CD14-positive monocyte (primary cell): Measurements from ENCODE around the gene CISH. TPM values are rescaled to one million over a fixed set of nuclear protein-coding genes. Genes with fewer than 3 reads are reported as not detected.
A peak's percentile ranks its signal among the peaks of the same experiment; 100 is the strongest.

ENCODE experiments used
- DNase-seq, 3 donors: peaks; one replicate each; pipeline ENCODE4 v3.0.0-alpha.2; 2011 to 2022
- H2AFZ ChIP-seq: 2 replicates; pipeline ENCODE4 v1.6.0; 2012; ENCODE audit warnings: mild to moderate bottlenecking, low read depth, low read length, inconsistent platforms; ENCODE audit not compliant: insufficient read depth, poor library complexity, severe bottlenecking
- H3K27ac ChIP-seq, 2 donors: 1 replicate in 1 of 2; 2 replicates in 1 of 2; pipeline ENCODE4 v1.5.1; 2012 to 2013; ENCODE audit warnings: low read length in 2 of 2, control low read depth in 1 of 2, inconsistent platforms in 1 of 2, low read depth in 1 of 2, mild to moderate bottlenecking in 1 of 2
- H3K27me3 ChIP-seq, 2 donors: one replicate each; pipeline versions ENCODE4 v1.6.0 to v1.6.1; 2011 to 2013; ENCODE audit warnings: low read length in 2 of 2; ENCODE audit not compliant: control insufficient read depth in 2 of 2, insufficient read depth in 2 of 2
- H3K36me3 ChIP-seq, 2 donors: replicated peaks in 1 of 2; 1 replicate in 1 of 2; 2 replicates in 1 of 2; pipeline versions ENCODE4 v1.5.1 to v1.6.1; 2012 to 2013; ENCODE audit warnings: low read length in 2 of 2, control low read depth in 1 of 2, inconsistent platforms in 1 of 2, mild to moderate bottlenecking in 1 of 2; ENCODE audit not compliant: insufficient read depth in 2 of 2, control insufficient read depth in 1 of 2
- H3K4me1 ChIP-seq, 2 donors: 1 replicate in 1 of 2; 2 replicates in 1 of 2; pipeline versions ENCODE4 v1.5.1 to v1.6.1; 2012 to 2013; ENCODE audit warnings: low read length in 2 of 2, control low read depth in 1 of 2, inconsistent platforms in 1 of 2, mild to moderate bottlenecking in 1 of 2, moderate library complexity in 1 of 2; ENCODE audit not compliant: insufficient read depth in 2 of 2, control insufficient read depth in 1 of 2
- H3K4me2 ChIP-seq: replicated peaks from 2 replicates; pipeline ENCODE3; 2012; ENCODE audit warnings: low read length, moderate library complexity, mild to moderate bottlenecking; ENCODE audit not compliant: poor library complexity, severe bottlenecking; ENCODE audit errors: extremely low read depth
- H3K4me3 ChIP-seq, 3 experiments: fragments of 200-600 bp in 1 of 3; sonication (generic) in 1 of 3; replicated peaks in 1 of 3; 1 replicate in 2 of 3; 2 replicates in 1 of 3; pipeline ENCODE4 v1.5.1; 2011 to 2013; ENCODE audit warnings: low read length in 3 of 3, mild to moderate bottlenecking in 3 of 3, control low read depth in 2 of 3, low read depth in 2 of 3, inconsistent platforms in 1 of 3, moderate library complexity in 1 of 3
- H3K79me2 ChIP-seq: 2 replicates; pipeline ENCODE4 v1.6.0; 2012; ENCODE audit warnings: mild to moderate bottlenecking, control low read depth, inconsistent platforms, low read length, moderate library complexity; ENCODE audit not compliant: insufficient read depth
- H3K9ac ChIP-seq: 2 replicates; pipeline ENCODE4 v1.6.0; 2017; ENCODE audit warnings: low read length, mild to moderate bottlenecking; ENCODE audit not compliant: insufficient read depth, poor library complexity, severe bottlenecking
- H3K9me3 ChIP-seq, 2 donors: replicated peaks in 1 of 2; 1 replicate in 1 of 2; 2 replicates in 1 of 2; pipeline versions ENCODE4 v1.5.1 to v1.6.1; 2012 to 2013; ENCODE audit warnings: low read length in 2 of 2, control low read depth in 1 of 2; ENCODE audit not compliant: control insufficient read depth in 1 of 2, insufficient read depth in 1 of 2
- H4K20me1 ChIP-seq: 2 replicates; pipeline ENCODE4 v1.6.0; 2012; ENCODE audit warnings: mild to moderate bottlenecking, low read length, control low read depth, moderate library complexity; ENCODE audit not compliant: insufficient read depth
- H3K27ac Mint-ChIP-seq, 7 donors: one replicate each; pipeline ENCODE4 v1.8.0; 2020; ENCODE audit warnings: mild to moderate bottlenecking in 7 of 7, mixed read lengths in 7 of 7, moderate library complexity in 6 of 7, inconsistent platforms in 2 of 7
- H3K27me3 Mint-ChIP-seq, 3 donors: one replicate each; pipeline ENCODE4 v1.8.0; 2021 to 2022; ENCODE audit warnings: low read depth in 3 of 3, mild to moderate bottlenecking in 3 of 3, mixed read lengths in 3 of 3, moderate library complexity in 3 of 3, inconsistent platforms in 1 of 3
- H3K36me3 Mint-ChIP-seq, 2 donors: one replicate each; pipeline ENCODE4 v1.8.0; 2020; ENCODE audit warnings: mixed read lengths in 2 of 2, inconsistent platforms in 1 of 2, mild to moderate bottlenecking in 1 of 2
- H3K4me1 Mint-ChIP-seq: one replicate; pipeline ENCODE4 v1.8.0; 2020; ENCODE audit warnings: mild to moderate bottlenecking, mixed read lengths
- H3K4me3 Mint-ChIP-seq, 2 donors: one replicate each; pipeline ENCODE4 v1.8.0; 2020; ENCODE audit warnings: mild to moderate bottlenecking in 2 of 2, mixed read lengths in 2 of 2, moderate library complexity in 1 of 2
- H3K9me3 Mint-ChIP-seq, 7 donors: one replicate each; pipeline ENCODE4 v1.8.0; 2020 to 2022; ENCODE audit warnings: mixed read lengths in 7 of 7, mild to moderate bottlenecking in 6 of 7, moderate library complexity in 6 of 7, inconsistent platforms in 2 of 7
- WGBS: methylation state at CpG from one replicate; pipeline ENCODE4 v1.1.5; 2013; ENCODE audit warnings: missing lambda C conversion rate; ENCODE audit not compliant: insufficient coverage; 5-methylcytosine and 5-hydroxymethylcytosine counted together
- intact Hi-C, 2 donors: fragments of 100-400 bp; cut with micrococcal nuclease; formaldehyde crosslinking; loops; one replicate each; pipeline versions ENCODE4 v1.15.0 to v1.15.1; 2023
- polyA plus RNA-seq, 3 donors: library from polyadenylated mRNA; depleted of rRNA in 1 of 3; unstranded in 2 of 3; stranded (reverse) in 1 of 3; fragments of 300-500 nt in 2 of 3; fragments of >200 nt in 1 of 3; fragmentation: Illumina TruSeq in 2 of 3; gene quantifications; 1 replicate in 2 of 3; 2 replicates in 1 of 3; pipeline ENCODE4 v1.2.3, GENCODE V29; 2012 to 2021
- TF ChIP-seq, protein P1 (sequence below): fragments of 200-600 bp; IDR thresholded peaks from one replicate; pipeline ENCODE4 v1.8.0; 2022; ENCODE audit warnings: antibody characterized with exemption, mild to moderate bottlenecking

CISH gene
- polyA plus RNA-seq, 3 donors, result 2.9 to 20.1 (median 6.2) TPM

DNA sequence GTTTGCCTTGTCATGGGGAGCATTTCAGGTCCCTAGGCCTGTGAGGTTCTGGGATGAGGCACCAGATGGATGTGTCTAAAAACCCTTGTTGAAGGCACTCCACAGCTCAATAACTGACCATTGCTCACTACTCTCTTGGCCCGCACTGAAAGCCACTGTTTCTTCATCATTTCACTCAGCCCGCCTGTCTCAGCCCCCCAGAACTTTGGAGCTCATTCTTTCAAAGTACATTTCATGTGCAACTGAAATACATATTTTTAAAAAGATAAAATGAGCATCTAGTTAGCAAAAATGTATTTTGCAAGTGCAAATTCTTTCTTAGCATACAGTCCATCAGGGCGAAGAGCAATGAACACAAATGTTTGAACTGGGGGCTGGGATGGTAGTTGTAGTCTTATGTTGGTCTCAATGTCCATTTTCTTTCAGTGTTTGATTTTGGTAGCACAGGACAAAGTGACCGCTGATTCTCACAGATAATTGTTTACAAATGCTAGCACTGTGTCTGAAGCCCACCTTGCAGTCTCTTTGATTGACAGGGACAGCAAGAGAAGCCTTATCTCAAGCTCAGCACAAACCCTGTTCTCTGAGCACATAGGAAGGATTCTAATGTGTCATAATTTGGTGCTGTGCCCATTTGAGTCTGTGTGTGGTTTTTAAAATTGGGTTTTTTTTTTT, 22.7 kb downstream of the CISH start:
- TF ChIP-seq, protein P1, sequence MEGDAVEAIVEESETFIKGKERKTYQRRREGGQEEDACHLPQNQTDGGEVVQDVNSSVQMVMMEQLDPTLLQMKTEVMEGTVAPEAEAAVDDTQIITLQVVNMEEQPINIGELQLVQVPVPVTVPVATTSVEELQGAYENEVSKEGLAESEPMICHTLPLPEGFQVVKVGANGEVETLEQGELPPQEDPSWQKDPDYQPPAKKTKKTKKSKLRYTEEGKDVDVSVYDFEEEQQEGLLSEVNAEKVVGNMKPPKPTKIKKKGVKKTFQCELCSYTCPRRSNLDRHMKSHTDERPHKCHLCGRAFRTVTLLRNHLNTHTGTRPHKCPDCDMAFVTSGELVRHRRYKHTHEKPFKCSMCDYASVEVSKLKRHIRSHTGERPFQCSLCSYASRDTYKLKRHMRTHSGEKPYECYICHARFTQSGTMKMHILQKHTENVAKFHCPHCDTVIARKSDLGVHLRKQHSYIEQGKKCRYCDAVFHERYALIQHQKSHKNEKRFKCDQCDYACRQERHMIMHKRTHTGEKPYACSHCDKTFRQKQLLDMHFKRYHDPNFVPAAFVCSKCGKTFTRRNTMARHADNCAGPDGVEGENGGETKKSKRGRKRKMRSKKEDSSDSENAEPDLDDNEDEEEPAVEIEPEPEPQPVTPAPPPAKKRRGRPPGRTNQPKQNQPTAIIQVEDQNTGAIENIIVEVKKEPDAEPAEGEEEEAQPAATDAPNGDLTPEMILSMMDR, result no peak

DNA sequence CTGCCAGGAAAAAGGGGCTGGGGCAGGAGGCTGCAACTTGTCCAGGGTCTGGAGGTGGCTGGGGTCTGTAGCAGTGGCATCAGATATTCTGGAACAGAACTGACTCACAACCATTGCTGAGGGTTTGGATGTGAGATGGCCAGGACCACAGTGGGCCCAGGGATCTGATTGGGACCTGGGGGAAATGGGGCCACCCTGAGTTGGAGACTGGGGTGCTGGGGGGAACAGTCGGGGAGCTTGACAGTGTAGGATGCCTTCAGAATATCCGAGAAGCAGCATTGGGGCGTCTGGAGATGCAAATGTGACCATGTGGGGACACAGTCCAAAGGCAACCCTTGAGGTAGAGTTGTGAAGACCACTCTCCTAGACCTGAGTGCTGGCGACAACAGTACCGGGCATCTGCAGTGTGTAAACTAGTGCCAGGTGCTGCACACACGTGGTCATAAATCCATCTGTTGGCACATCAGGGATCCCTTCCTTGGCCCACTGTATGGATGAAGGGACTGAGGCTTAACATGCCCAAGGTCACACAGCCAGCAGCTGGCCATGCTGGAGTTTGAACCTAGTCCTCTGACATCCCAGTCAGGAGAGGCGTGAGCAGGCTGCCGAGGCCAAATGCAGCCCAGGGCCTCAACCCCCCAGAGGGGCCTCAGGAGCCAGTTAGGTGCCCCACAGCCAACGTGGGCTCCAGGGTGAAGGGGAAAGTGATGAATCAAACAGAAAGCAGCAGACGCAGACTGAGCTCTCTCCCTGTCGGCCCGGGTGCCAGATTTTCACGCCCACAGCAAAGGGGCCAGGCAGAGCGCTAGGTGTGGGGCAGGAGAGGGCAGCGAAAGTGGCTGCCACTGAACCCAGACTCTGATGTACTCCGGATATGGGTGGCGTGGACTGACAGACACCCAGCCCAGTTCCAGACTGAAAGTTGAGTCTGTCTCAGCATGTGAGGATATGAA, 23.5 kb downstream of the CISH start:
- intact Hi-C loops, result no loop called here

More for the DNA sequence above, 22.7 kb downstream of the CISH start:
- 80% methylated on average over 1 of the region's 4 CpGs for WGBS
- no peaks in the 10 kb centered on the region for H3K9me3 ChIP-seq
- H2AFZ ChIP-seq, result no peak overlapping the region
- H3K79me2 ChIP-seq, result no peaks in the 10 kb centered on the region
- intact Hi-C loops, result no loop called here
- DNase-seq, result no peak
- H3K27me3 Mint-ChIP-seq, result peaks cover 0 to 2% (median 0%) of the 10 kb centered on the region in 3 donors
- H3K4me3 Mint-ChIP-seq, result peak overlapping the region in 1 of 2 donors; percentile 6
- H4K20me1 ChIP-seq, result no peaks in the 10 kb centered on the region
- peaks cover 63 to 70% of the 10 kb centered on the region in 2 donors for H3K4me1 ChIP-seq
- H3K27ac ChIP-seq, result no peak overlapping the region
- H3K36me3 ChIP-seq, result peaks cover 0 to 2% of the 10 kb centered on the region in 2 donors
- peak overlapping the region in 5 of 7 donors; percentile 21 to 84 (median 82) for H3K27ac Mint-ChIP-seq
- H3K4me3 ChIP-seq, result no peak overlapping the region
- peaks cover 0 to 1% (median 0%) of the 10 kb centered on the region in 7 donors for H3K9me3 Mint-ChIP-seq
- H3K4me1 Mint-ChIP-seq, result peaks cover 58% of the 10 kb centered on the region
- peaks cover 6 to 11% of the 10 kb centered on the region in 2 donors for H3K36me3 Mint-ChIP-seq
- no peak overlapping the region for H3K9ac ChIP-seq
- no peak overlapping the region for H3K4me2 ChIP-seq
- no peaks in the 10 kb centered on the region for H3K27me3 ChIP-seq

More for the DNA sequence above, 23.5 kb downstream of the CISH start:
- 50% methylated on average over 16 of the region's 17 CpGs for WGBS
- peaks cover 0 to 1% (median 0%) of the 10 kb centered on the region in 7 donors for H3K9me3 Mint-ChIP-seq
- H4K20me1 ChIP-seq, result no peaks in the 10 kb centered on the region
- peaks cover 9 to 16% of the 10 kb centered on the region in 2 donors for H3K36me3 Mint-ChIP-seq
- peak in 1 of 3 donors; percentile 23 for DNase-seq
- peak overlapping the region in 4 of 7 donors; percentile 56 to 84 (median 80) for H3K27ac Mint-ChIP-seq
- peaks cover 0 to 2% (median 0%) of the 10 kb centered on the region in 3 donors for H3K27me3 Mint-ChIP-seq
- TF ChIP-seq, protein P1, result no peak
- H3K4me1 ChIP-seq, result peaks cover 56 to 63% of the 10 kb centered on the region in 2 donors
- H3K27ac ChIP-seq, result no peak overlapping the region
- H3K27me3 ChIP-seq, result no peaks in the 10 kb centered on the region
- no peak overlapping the region for H3K4me2 ChIP-seq
- H3K9me3 ChIP-seq, result no peaks in the 10 kb centered on the region
- no peak overlapping the region for H3K4me3 ChIP-seq
- H3K4me1 Mint-ChIP-seq, result peaks cover 53% of the 10 kb centered on the region
- H3K36me3 ChIP-seq, result peaks cover 2 to 3% of the 10 kb centered on the region in 2 donors
- H3K4me3 Mint-ChIP-seq, result peak overlapping the region in 1 of 2 donors; percentile 6
- H3K79me2 ChIP-seq, result no peaks in the 10 kb centered on the region
- no peak overlapping the region for H3K9ac ChIP-seq
- H2AFZ ChIP-seq, result no peak overlapping the region
